Endometrium (tissue), 2 donors: ENCODE results near the gene NDUFS2.
"Not testable (repeated sequence)": the region's sequence is repeated elsewhere in the genome, so short reads cannot be mapped to it uniquely, and the experiment has no call there.

ENCODE experiments used
- FAIRE-seq: peaks from 2 replicates; lab custom pipeline; 2012; peaks lifted over from hg19 to GRCh38; lab: Jason Lieb, UNC
- donor health status: control.
- donor health status: control.

The NDUFS2 gene

DNA sequence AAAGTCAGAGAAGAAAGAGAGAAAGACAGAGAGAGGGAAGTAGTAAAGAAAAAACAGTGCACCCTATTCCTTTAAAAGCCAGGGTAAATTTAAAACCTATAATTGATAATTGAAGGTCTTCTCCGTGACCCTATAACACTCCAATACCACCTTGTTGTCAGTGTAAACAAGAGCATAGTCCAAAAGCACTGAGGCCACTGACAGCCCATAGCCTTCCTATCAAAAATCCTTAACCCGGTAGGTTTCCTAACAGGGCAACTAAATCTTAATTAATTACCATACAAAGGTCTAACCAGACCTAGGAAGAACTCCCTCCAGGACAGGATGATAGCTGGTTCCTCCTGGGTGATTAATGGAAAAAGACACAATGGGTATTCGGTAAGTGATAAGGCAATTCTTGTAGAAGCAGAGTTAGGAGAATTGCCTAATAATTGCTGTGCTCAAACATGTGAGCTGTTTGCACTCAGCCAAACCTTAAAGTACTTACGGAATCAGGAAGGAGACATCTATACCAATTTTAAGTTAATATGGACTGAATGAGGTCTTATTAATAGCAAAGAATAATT, 53.9 kb downstream of the NDUFS2 start:
- FAIRE-seq = not testable (repeated sequence)

DNA sequence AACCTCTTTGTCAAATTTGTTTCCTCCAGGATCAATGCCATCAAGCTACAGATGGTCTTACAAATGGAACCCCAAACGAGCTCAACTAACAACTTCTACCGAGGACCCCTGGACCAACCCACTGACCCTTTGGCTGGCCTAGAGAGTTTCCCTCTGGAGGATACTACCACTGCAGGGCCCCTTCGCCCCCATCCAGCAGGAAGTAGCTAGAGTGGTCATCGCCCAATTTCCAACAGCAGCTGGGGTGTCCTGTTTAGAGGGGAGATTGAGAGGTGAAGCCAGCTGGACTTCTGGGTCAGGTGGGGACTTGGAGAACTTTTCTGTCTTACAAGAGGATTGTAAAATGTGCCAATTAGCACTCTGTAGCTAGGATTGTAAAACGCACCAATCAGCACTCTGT, 54.9 kb downstream of the NDUFS2 start:
- FAIRE-seq = not testable (repeated sequence)

DNA sequence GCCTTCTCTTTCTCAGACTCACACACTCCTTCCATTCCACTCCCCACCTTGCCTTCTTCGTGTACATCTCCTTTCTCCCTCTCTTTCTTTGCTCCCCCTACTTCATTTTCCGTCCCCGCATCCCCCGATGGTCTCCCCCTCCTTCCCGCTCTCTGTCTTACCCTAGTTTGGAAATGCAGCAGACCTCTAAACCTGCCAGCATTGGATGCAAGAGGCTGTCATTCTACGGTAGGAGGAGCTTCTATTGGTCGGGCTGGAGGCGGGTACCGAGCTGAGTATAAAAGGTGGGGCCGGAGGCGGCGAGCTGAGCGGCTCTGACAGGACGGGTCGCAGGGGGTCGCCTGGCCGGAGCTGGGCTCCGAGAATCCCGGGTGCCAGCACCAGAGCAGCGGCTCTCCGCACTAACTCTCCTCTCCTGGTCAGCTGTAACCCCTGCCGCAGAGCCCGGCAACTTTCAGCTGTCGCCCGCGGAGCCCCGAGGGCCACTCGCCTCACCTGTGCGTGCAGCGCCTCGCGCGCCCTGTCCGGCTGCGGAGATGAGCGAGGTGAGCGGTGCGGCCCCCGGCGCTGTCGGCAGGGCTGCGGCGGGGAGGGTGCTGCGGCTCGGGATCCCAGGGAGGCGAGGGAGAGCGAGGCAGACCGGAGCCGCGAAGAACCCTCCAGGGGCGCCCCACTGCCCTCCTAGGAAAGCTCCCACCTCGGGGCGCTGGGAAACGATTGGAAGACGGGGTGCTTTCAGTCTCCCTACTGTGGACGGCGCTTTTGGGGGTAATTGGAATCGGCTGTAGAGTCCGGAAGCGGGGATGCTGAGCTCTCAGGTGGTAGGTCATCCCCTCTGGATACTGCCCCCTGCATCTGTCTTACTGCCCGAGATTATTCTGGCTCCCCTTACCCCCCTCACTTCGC, 56.5 kb downstream of the NDUFS2 start, which contains the start of gene PCP4L1:
Gene PCP4L1, plus strand, starts transcription at position 307 of the 906 bp plus-strand sequence. Its CDS starts 230 bp downstream, at position 537.
- FAIRE-seq = no peak

DNA sequence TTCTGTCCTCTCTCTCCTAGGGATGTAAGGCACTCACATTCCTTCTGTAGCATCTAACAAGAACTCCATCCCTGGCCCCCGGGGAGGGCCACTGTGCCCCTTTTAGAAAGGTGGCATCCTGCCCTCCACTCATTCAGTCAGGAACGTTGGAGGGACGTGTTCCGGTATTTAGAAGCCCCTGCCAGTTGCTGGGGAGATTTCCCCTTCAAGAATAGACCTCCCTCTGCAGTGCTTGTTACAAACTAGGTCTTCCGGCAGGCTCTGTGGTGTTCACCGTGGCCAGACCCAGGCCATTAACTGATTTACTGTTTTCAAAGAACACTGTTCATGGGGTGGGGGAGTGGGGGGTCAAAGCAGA, 57.2 kb downstream of the NDUFS2 start:
- FAIRE-seq = no peak

DNA sequence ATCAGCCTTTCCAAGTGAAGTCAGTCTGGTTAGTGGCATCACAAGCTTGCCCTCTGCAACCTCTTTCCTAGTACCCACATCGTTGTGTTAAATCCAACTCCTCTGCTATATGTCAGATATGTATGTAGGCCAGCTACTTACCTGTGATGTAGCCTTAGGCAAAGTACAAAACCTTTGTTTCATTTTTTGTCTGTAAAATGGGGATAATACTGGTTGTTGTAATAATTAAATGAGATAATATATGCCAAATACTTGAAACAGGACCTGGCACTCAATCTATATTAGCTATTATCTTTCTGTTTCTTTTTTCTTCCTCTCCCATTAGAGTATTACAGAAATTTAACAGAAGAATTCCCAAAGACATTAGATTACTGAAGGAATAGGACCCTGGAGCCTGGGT, 57.6 kb downstream of the NDUFS2 start:
- FAIRE-seq = no peak

DNA sequence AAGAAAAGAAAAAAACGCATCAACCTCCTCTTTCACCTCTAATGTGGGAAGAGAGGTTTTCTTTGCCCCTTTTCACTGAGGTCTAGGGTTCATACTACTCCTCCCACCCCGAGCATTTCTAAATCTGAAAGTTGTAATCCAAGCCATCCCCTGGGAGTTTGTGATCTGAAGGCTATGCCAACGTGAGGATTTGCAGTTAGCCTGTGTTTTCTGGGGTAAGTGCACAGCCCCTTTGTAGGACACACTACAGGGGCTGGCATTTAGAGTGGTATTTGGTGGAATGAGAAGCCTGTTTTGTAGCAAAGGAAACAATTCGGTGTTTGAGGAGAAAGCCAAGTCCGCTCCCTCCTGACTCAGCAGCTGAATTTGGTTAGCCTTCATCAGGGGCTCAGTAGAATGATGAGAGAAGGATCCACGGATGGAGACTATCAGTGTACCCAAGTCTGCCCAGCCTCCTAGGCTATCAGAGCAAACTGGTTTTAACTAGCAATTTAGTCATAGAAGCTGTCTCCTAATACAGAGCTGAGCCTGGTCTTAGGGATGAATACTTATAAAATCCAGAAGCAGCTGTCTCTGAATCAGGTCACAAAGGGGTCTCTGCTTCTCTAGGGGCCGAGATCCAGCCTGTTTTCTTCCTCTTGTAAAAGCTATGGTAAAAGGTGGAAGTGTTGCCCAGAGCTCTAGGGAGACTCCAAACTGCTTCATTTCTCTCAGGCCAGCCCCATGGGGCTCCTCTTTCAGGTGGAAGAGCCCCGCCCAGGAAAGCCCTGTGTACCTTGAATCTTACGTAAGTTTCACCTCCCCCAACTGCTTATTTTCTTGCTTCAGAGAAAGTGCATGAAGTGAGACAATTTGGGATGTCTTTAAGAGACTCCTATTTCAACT, 58.5 kb downstream of the NDUFS2 start:
- FAIRE-seq = no peak

DNA sequence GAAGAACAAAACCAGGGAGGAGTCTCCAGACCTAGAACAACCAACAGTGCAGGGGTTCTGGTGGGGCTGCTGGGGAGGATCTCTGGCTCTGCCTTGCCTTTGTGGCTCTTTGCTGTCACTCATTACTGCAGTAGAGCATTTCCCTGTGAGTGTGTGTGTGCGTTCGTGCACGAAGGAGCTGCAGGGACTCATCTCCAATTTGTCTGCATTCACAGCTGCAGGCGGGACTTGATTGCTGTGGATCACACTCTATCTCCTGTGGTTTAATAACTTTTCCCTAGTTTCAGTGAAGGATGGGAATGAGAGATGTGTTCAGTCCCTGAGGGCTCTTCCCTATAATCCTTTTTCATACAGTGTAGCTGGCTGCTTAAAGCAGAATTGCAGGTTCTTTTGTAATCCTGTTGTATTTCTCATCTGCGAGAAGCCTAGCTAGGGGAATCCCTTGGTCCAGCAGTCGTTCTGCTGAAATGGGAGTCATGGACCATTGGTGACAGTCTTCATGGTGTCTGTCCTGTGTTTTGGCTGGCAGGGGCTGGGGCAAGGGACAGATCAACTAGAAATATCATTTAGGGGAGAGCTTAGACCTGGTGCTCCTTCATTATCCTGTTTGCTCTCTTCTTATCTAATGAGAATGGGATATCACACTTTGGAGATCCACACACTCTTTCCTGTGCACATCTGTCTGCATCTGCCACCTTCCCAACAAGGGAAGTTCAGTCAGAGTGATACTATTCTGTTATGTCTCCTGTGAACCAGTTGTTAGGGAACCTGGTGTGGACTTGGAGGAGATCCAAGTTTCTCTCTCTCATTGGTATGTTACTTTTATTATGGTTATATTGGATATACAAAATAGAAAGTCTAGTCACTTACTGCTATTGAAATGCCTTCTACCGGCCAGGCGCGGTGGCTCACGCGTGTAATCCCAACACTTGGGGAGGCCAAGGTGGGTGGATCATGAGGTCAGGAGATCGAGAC, 59.4 kb downstream of the NDUFS2 start:
- FAIRE-seq = no peak
